Measurements from ENCODE around the gene RMND1.
"Not testable (repeated sequence)": the region's sequence is repeated elsewhere in the genome, so short reads cannot be mapped to it uniquely, and the experiment has no call there.

RMND1 gene

GRCh38 chr6:151381722-151382121 is 70.2 kb downstream of the RMND1 start:
- no peak for DNase-seq

- DNase-seq, result no peak
Observed at GRCh38 chr6:151380848-151381205, 71.1 kb downstream of the RMND1 start.

- no peak for DNase-seq
Observed at GRCh38 chr6:151379933-151380847, 71.7 kb downstream of the RMND1 start.

GRCh38 chr6:151377095-151377494 is 74.8 kb downstream of the RMND1 start:
- no peak for DNase-seq

- DNase-seq, result no peak
Observed at GRCh38 chr6:151376440-151376839, 75.5 kb downstream of the RMND1 start.

- no peak for DNase-seq
Observed at GRCh38 chr6:151375833-151376232, 76.1 kb downstream of the RMND1 start.

GRCh38 chr6:151374036-151374683 is 77.8 kb downstream of the RMND1 start:
- no peak for DNase-seq

GRCh38 chr6:151372164-151372563 is 79.8 kb downstream of the RMND1 start:
- DNase-seq, result no peak

GRCh38 chr6:151370509-151371078 is 81.3 kb downstream of the RMND1 start:
- DNase-seq, result no peak

GRCh38 chr6:151365233-151365632 is 86.7 kb downstream of the RMND1 start:
- DNase-seq, result no peak

- DNase-seq, result no peak
Observed at GRCh38 chr6:151359486-151359885, 92.4 kb downstream of the RMND1 start.

GRCh38 chr6:151358475-151358874 is 93.5 kb downstream of the RMND1 start:
- DNase-seq, result no peak

GRCh38 chr6:151357758-151358436 is 94.0 kb downstream of the RMND1 start:
- no peak for DNase-seq

- not testable (repeated sequence) for DNase-seq
Observed at GRCh38 chr6:151356983-151357382, 94.9 kb downstream of the RMND1 start.

Measured in NCI-H1048 (cell line).